IMR-90 (cell line): ENCODE results near the gene PAQR9.

Experiments
- BHLHE40 ChIP-seq: fragments of 150-350 bp; IDR thresholded peaks from 2 replicates; pipeline ENCODE4 v1.6.1; 2016; ENCODE audit warnings: mild to moderate bottlenecking, low read depth, low read length
- CEBPB ChIP-seq: IDR thresholded peaks from 2 replicates; pipeline ENCODE4 v1.6.1; 2012; ENCODE audit warnings: low read depth, low read length, improper control_type of control experiment
- FOS ChIP-seq: fragments of 150-350 bp; IDR thresholded peaks from 2 replicates; pipeline ENCODE4 v1.6.1; 2016; ENCODE audit warnings: low read depth, low read length
- MAFK ChIP-seq: IDR thresholded peaks from 2 replicates; pipeline ENCODE4 v1.6.1; 2012; ENCODE audit warnings: low read depth, low read length, improper control_type of control experiment
- MAZ ChIP-seq: IDR thresholded peaks from 2 replicates; pipeline ENCODE4 v1.6.1; 2012; ENCODE audit warnings: low read depth, mild to moderate bottlenecking, low read length, improper control_type of control experiment, moderate library complexity, borderline replicate concordance
- POLR2A ChIP-seq: IDR thresholded peaks from 2 replicates; pipeline ENCODE4 v1.6.1; 2012; ENCODE audit warnings: mild to moderate bottlenecking, low read depth, low read length
- RAD21 ChIP-seq: IDR thresholded peaks from 2 replicates; pipeline ENCODE4 v1.6.1; 2012; ENCODE audit warnings: low read length, improper control_type of control experiment
- RCOR1 ChIP-seq: IDR thresholded peaks from 2 replicates; pipeline ENCODE4 v1.6.1; 2012; ENCODE audit warnings: mild to moderate bottlenecking, low read length, improper control_type of control experiment; ENCODE audit not compliant: insufficient replicate concordance
- RFX5 ChIP-seq: IDR thresholded peaks from 2 replicates; pipeline ENCODE4 v1.8.0; 2012; ENCODE audit warnings: low read depth, mild to moderate bottlenecking, low read length, moderate library complexity
- SMC3 ChIP-seq: fragments of 150-350 bp; IDR thresholded peaks from 2 replicates; pipeline ENCODE4 v1.6.1; 2016; ENCODE audit warnings: low read depth, mild to moderate bottlenecking, antibody characterized with exemption, low read length, moderate library complexity
- TF ChIP-seq, protein P1 (sequence below): conservative IDR thresholded peaks from 2 replicates; pipeline ENCODE4 v1.5.1; 2012; ENCODE audit warnings: mild to moderate bottlenecking, low read depth, low read length, improper control_type of control experiment
- TF ChIP-seq, protein P2 (sequence below): fragments of 150-350 bp; IDR thresholded peaks from 2 replicates; pipeline ENCODE4 v1.6.1; 2017; ENCODE audit warnings: mild to moderate bottlenecking, antibody characterized with exemption, low read length, low read depth

DNA sequence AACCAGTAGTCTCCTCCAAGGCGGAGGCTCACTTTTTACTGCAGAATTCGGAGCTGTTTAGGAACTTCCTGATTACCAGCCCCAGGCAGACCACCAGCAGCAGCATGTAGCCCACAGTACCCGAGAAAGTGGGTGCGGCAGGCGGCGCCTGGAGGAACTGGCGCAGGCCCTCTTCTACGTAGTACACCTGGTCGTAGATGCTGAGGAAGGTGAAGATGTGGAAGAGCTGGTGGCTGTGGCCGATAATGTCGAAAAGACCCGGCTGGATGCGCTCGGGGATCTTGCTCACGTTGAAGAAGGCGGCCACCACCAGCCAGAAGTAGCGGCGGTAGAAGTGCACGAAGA lies 1.3 kb downstream of the PAQR9 start:
- TF ChIP-seq, protein P1, sequence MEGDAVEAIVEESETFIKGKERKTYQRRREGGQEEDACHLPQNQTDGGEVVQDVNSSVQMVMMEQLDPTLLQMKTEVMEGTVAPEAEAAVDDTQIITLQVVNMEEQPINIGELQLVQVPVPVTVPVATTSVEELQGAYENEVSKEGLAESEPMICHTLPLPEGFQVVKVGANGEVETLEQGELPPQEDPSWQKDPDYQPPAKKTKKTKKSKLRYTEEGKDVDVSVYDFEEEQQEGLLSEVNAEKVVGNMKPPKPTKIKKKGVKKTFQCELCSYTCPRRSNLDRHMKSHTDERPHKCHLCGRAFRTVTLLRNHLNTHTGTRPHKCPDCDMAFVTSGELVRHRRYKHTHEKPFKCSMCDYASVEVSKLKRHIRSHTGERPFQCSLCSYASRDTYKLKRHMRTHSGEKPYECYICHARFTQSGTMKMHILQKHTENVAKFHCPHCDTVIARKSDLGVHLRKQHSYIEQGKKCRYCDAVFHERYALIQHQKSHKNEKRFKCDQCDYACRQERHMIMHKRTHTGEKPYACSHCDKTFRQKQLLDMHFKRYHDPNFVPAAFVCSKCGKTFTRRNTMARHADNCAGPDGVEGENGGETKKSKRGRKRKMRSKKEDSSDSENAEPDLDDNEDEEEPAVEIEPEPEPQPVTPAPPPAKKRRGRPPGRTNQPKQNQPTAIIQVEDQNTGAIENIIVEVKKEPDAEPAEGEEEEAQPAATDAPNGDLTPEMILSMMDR = no peak
- no peak for TF ChIP-seq POLR2A
- no peak for TF ChIP-seq RFX5
- TF ChIP-seq RCOR1 = no peak
- TF ChIP-seq SMC3 = no peak
- TF ChIP-seq, protein P2, sequence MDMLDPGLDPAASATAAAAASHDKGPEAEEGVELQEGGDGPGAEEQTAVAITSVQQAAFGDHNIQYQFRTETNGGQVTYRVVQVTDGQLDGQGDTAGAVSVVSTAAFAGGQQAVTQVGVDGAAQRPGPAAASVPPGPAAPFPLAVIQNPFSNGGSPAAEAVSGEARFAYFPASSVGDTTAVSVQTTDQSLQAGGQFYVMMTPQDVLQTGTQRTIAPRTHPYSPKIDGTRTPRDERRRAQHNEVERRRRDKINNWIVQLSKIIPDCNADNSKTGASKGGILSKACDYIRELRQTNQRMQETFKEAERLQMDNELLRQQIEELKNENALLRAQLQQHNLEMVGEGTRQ = no peak
- TF ChIP-seq RAD21 = no peak
- TF ChIP-seq BHLHE40 = no peak
- no peak for TF ChIP-seq CEBPB
- no peak for TF ChIP-seq MAFK
- no peak for TF ChIP-seq FOS
- no peak for TF ChIP-seq MAZ
